Glomerular visceral epithelial cell (primary cell): ENCODE measurements around the gene AOAH.
"Not testable (repeated sequence)": the region's sequence is repeated elsewhere in the genome, so short reads cannot be mapped to it uniquely, and the experiment has no call there.

Experiments used
- DNase-seq: peaks from one replicate; pipeline ENCODE4 v3.0.0-alpha.2; 2016; ENCODE audit errors: extremely low spot score

Gene AOAH

DNA sequence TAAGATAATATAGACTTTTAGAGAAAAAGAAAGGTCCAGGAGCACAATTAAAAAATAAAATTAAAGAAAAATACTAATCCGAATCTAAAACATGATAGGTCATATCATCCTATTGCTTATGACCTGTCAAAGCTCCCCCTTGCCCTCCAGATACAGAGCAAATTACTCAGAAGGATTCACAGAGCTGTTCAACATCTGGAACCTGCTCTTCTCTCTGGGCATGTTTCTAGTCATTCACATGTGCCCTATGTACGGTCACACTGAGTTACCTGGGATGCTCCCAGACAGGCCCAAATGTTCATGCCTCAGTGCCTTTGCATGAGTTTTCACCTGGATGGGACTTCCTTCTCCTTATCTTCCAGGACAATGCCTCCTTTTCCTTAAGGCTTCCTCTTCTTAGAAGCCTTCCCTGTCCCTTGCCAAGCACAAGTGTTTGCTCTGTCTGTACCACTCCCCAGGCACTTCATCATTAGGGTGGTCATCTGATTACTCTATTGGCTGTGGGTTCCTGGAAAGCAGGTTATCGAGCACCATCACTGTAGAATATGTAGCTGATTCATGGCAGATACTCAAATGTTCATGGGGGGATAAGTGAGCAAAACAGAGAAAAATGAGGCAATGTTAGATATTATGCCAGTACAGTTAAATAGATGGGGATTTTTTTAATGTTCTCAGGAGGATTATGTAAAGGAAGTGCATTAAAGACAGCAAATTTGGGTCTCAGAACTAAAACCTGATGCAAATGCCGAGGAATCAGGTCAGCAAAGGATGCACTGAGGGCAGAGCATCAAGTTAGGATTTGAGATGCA is 12.0 kb upstream of the AOAH start:
- no peak for DNase-seq

DNA sequence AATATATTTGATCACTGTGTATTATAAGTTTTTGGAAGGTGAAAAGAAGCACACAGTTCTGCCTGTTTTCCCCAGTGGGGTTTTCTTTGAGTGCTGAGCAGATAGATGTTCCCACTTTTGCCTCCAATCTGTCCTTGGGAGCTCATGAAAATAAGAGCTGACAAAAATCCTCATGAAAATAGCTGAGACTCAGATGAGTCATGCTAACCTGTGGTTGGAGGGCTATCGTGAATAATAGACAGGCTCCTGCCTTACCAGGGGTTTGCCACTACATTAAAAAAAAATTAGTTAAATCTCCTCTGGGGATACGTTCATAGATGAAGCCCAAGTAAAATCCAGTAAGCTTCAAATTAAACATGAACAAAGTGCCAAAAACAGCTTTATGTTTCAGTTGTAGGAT is 10.9 kb upstream of the AOAH start:
- peak; percentile 47 for DNase-seq

DNA sequence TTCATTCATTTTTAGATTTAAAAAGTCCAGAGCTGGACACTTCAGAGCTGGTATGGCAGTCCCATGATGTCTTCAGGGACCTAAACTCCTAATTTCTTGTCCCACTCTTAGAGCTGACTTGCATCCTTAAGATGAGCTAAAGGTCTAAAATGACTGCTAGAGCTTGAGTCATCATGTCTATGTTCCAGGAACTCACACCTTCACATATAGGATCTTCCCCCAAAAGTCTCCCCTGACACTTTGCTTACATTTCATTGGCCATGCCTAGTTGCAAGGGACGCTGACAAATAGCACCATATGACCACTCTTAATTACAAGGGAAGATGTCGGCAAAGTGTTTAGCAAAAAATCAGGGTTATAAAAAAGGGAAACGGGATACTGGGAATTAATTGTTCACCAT is 10.4 kb upstream of the AOAH start:
- DNase-seq = no peak

DNA sequence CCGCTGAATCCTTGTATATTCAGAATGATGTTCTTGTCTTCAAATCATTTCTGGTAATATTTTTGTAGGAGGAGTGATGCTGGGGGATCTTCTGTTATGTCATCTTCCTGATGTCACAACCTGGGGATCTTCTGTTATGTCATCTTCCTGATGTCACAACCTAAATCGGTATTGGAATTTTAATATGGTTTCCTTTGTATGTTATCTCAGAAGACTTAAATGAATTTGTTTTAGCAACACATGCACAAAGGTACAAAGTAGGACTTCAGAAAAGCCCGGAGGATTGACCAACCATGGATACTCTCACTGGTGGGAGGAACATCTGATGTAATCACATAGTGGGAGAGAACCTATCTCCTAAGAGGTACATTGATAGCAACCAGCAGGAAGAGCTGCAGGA is 9.1 kb upstream of the AOAH start:
- DNase-seq = no peak

DNA sequence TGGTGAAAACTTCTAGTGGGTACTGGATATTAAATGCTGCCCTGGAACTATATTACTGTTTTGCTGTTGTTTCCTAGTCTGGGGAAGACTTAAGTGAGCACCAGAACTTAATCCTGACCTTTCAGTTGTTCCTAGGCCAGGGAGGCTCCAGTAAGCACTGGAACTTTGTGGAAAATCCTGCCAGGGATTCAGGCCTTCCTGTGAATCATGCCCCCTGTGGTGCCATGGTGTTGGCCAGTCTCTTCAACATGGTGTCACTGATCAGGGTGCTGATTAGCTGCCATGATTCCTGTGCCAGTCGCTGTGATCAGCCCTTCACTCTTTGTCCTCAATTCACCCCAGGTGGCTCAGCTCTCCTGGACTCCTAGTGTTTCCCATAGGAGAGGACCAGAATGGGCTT is 8.5 kb upstream of the AOAH start:
- no peak for DNase-seq

DNA sequence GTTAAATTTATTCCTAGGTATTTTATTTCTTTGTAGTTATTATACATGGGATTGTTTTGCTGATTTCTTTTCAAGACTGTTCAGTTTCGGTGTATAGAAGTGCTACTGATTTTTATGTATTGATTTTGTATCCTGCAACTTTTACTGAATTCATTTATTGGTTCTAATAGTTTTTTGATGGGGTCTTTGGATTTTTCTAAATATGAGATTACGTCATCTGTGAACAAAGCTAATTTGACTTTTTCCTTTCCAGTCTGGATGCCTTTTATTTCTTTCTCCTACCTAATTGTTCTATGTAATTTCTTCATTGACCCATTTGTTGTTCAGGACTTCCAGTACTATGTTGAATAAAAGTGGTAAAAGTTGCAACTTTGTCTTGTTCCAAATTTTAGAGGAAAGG is 5.8 kb upstream of the AOAH start:
- no peak for DNase-seq

DNA sequence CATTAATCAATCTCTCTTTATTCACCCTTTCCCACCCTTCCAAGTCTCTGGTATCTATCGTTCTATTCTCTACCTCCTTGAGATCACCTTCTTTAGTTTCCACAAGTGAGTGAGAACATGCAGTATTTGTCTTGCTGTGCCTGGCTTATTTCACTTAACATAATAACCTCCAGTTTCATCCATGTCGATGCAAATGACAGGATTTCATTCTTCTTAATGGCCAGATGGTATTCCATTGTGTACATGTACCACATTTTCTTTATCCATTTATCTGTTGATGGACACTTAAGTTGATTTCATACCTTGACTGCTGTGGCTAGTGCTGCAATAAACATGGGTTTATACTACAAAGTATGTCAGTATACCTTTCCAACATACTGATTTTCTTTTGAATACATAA is 3.8 kb upstream of the AOAH start:
- no peak for DNase-seq

DNA sequence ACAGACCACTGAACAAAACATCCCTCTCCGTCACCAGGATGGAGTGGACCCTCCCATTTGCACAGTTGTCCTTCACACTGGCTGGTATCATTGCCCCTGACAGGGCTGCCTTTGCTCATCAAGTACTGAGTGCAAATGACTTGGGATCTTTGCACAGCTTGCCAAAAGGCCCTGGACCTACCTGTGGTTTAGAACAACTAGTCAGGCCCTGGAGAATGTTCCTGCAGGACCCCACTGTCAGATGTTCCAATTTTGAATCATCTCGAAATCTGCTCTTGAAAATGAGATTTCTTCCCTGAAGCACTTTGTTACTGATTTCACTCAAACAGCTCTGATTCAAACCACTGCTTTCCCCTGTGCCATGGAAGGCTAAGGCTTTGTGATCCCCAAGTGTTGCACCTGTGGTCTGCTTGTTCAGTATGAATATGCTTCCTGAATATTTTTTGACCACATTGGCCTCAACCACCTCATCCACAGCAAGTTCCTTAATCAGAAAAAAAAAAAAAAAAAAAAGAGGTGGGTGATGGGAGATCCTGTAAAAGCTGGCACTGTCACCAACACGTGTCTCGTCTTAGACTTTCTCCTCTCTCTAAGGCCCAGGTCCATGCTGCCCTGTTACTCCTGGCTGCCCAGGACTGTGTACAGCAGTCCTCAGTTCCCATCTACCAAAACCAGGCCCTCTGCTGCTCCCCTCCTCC is 2.7 kb upstream of the AOAH start:
- DNase-seq = peak; percentile 12

- no peak for DNase-seq
Observed at GRCh38 chr7:36726311-36726710, 2.0 kb upstream of the AOAH start.

DNA sequence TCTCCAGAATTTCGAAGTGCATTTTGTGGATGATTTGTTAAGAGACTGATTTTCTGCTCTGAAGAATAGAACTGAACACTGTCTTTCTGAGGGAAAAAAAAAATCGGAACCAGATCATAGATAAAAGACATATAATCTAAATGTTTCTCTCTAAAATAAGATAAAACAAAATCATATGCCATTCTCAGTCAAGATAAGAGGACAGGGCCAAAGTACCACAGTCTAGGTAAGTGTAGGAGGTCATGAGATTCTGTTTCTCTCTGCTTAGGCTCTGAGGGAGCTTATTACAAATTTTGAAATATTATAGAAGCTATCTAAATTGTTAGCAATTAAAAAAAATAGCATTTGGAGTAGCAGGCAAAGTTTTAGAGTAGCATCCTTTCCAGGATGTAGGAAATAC is 702 bp upstream of the AOAH start:
- DNase-seq = no peak

- no peak for DNase-seq
Observed at GRCh38 chr7:36723291-36723690, 1.0 kb downstream of the AOAH start.

- no peak for DNase-seq
Observed at GRCh38 chr7:36719083-36719632, 5.1 kb downstream of the AOAH start.

- DNase-seq = no peak
Observed at GRCh38 chr7:36717586-36717985, 6.7 kb downstream of the AOAH start.

DNA sequence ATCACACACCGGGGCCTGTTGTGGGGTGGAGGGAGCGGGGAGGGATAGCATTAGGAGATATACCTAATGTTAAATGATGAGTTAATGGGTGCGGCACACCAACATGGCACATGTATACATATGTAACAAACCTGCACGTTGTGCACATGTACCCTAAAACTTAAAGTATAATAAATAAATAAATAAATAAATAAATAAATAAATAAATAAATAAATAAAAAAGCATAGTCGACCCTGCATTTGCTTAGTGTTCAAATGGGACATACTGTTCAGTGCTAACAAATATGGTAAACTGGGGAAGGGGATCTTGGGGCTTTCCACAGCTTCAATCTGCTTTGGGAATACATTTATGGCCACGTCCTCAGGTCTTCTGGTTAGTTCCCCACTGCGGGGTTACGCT is 7.5 kb downstream of the AOAH start:
- not testable (repeated sequence) for DNase-seq

GRCh38 chr7:36712015-36712414 is 12.3 kb downstream of the AOAH start:
- DNase-seq = no peak

GRCh38 chr7:36711256-36711655 is 13.0 kb downstream of the AOAH start:
- no peak for DNase-seq

DNA sequence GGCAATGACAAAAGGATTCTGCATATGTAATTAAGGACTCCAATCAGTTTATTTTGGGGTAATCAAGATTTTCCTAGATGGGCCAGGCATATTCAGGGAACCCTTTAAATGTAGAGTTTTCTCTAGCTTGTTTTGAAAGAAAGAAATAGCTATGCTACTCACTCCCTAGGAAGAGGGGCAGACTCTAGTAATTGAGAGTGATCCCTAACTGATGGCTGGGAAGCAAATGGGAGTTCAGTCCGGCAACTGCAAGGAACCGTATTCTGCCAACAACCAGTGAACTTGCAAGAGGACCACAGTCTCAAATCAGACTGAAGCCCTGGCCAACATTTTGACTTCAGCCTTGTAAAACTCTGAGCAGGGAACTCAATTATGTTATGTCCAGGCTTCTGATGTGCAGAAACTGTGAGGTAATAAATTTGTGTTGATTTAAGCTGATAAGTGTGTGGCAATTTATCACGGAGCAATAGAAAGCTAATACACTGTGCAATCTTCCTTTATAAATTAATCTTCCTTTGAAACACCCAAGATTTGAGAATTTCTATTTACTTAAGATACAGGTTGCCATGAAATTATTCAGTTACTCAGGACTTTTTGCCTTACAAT is 14.0 kb downstream of the AOAH start:
- DNase-seq = no peak

DNA sequence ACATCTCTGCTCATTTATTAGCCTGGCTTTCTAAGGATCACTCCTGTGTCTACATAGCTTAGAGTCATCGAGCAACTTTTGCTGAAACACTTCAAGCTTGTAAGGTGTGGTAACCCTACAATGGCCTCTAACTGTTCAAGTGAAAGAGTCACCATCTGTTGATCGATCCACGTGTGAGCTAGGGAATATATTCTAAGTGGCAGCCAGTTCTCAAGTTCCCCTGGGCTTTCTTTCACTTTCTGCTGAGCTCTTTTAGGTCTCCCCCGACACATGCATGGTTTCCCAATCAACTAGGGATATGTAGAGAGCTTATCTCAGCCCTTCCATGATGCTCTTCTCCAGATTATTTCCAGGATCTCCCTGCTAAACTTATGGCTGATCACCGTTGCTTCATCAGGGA is 15.5 kb downstream of the AOAH start:
- DNase-seq = no peak

DNA sequence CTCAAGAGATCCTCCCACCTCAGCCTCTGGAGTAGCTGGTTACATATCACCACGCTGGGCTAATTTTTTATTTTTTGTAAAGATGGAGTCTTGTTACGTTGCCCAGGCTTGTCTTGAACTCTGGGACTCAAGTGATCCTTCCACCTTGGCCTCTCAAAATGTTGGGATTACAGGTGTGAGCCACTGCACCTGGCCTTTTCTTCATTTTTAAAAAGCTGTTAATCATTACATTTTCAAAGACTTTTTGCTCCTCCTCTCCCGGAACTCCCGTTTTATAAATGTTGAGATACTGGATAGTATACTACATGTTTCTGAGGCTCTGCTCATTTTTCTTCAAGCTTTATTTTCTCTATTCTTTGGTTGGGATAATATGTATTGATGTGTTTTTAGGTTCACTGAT is 16.4 kb downstream of the AOAH start:
- DNase-seq = no peak

GRCh38 chr7:36707465-36707864 is 16.8 kb downstream of the AOAH start:
- no peak for DNase-seq

- DNase-seq = not testable (repeated sequence)
Observed at GRCh38 chr7:36703860-36704259, 20.4 kb downstream of the AOAH start.

DNA sequence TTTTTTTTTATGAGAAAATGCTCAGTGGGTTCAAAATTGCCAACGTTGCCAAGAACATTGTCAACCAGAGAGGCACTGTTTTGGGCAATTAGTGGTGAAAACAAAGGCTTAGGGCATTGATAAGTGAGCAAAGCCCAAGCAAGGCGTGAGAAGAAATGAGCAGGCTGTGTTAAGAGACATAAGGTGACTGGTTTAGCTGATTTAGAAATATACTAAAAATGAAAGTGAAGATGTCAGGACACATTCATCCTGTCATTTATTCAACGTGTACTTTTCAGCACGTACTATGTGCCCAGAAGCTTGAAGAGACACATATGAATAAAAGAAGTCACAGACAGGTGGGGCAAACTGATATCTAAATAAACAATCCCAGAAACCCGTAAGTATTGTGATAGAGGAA is 31.8 kb downstream of the AOAH start:
- no peak for DNase-seq

DNA sequence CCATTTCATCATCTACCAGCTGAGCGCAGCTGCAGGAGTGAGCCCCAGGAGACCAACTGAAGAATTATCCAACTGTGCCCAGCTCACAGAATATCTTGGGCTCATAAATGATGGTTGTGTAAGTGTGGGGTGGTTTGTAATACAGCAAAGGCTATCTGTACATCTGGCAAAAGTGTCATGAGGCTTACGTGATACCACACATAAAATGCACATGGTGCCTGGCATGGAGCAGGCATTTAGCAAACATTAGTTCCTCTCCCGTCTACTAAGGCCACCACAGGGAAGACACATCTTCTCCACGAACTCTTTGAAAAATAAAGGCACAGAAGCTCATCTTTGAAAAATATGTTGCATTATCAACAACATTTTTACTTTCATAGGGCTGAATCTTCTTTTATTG is 32.3 kb downstream of the AOAH start:
- DNase-seq = no peak
